B cell (primary cell): ENCODE measurements around the gene USP36.

Experiments
- CTCF ChIP-seq: fragments of 200-600 bp; IDR thresholded peaks from one replicate; pipeline ENCODE4 v1.8.0; 2022; ENCODE audit warnings: antibody characterized with exemption, mild to moderate bottlenecking
- EZH2 ChIP-seq: IDR thresholded peaks from 2 replicates; pipeline ENCODE4 v1.6.1; 2012; ENCODE audit warnings: borderline replicate concordance, low read depth, mild to moderate bottlenecking, moderate library complexity, low read length; ENCODE audit not compliant: insufficient read depth, poor library complexity, severe bottlenecking

DNA sequence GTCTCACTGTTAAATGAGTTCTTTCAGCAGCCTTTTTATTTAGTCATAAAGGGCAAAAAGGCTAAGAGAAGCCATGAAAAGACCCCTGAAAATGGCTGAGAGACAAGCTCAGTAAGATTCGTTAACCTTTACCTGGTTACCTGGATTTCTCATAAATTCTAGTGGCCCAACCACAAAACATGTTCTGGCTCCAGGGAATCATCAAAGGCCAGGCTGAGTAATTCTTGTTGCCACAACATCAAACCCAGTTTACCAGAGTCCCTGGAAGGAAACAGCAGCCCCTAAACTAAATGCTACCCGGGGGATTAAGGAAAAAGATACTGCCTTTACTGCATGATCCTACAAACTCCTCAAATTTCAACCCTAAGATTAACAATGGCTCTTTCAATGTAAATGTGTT, 74.4 kb downstream of the USP36 start:
- TF ChIP-seq CTCF (no peak), EZH2 (no peak)
